SK-N-SH (cell line): ENCODE measurements around the gene TRPV2. TPM values are rescaled to one million over a fixed set of nuclear protein-coding genes. Genes with fewer than 3 reads are reported as not detected.

ENCODE experiments used
- CTCF ChIA-PET: fragments of 300-600, 350-600 bp; formaldehyde crosslinking; extraction: SDS; loops from one replicate; lab custom pipeline; 2021; lab: Yijun Ruan, JAX
- POLR2A ChIA-PET: fragments of 350-600 bp; sonication (Branson Sonifier 250); formaldehyde crosslinking; extraction: SDS; loops from one replicate; lab custom pipeline; 2020; ENCODE audit warnings: antibody characterized with exemption, inconsistent platforms; lab: Yijun Ruan, JAX
- DNase-seq: peaks from one replicate; pipeline ENCODE4 v3.0.0; 2012
- H2AFZ ChIP-seq: fragments of 200-600 bp; sonication (generic); 2 replicates; pipeline ENCODE4 v1.8.1; 2016; ENCODE audit warnings: antibody characterized with exemption, mild to moderate bottlenecking, low read depth
- H3F3A ChIP-seq: fragments of 200-600 bp; sonication (generic); replicated peaks from 2 replicates; pipeline ENCODE3; 2016; ENCODE audit warnings: antibody characterized with exemption, mild to moderate bottlenecking; ENCODE audit not compliant: insufficient read depth
- H3K27ac ChIP-seq, 2 experiments: fragments of 200-500 bp in 1 of 2; fragments of 200-600 bp in 1 of 2; sonication (Bioruptor generic) in 1 of 2; sonication (generic), shearing (Covaris generic) in 1 of 2; 2 replicates each; pipeline versions ENCODE4 v1.5.1 to v1.6.1; 2014 to 2016; ENCODE audit warnings: low read depth in 2 of 2, inconsistent platforms in 1 of 2, low read length in 1 of 2, mild to moderate bottlenecking in 1 of 2, mixed read lengths in 1 of 2
- H3K27me3 ChIP-seq: fragments of 200-600 bp; sonication (generic), shearing (Covaris generic); 2 replicates; pipeline ENCODE4 v1.6.1; 2016; ENCODE audit warnings: mixed run types; ENCODE audit not compliant: insufficient read depth
- H3K36me3 ChIP-seq, 2 experiments: fragments of 200-500 bp in 1 of 2; fragments of 200-600 bp in 1 of 2; sonication (Bioruptor generic) in 1 of 2; sonication (generic) in 1 of 2; replicated peaks in 1 of 2; 2 replicates each; pipeline versions ENCODE3 to v1.5.1; 2014 to 2016; ENCODE audit warnings: low read length in 1 of 2, mild to moderate bottlenecking in 1 of 2; ENCODE audit not compliant: insufficient read depth in 2 of 2, control insufficient read depth in 1 of 2
- H3K4me1 ChIP-seq, 2 experiments: fragments of 200-500 bp in 1 of 2; fragments of 200-600 bp in 1 of 2; sonication (Bioruptor generic) in 1 of 2; sonication (generic), shearing (Covaris generic) in 1 of 2; 2 replicates each; pipeline versions ENCODE4 v1.5.1 to v1.6.1; 2014 to 2016; ENCODE audit warnings: low read depth in 1 of 2, low read length in 1 of 2, mixed run types in 1 of 2; ENCODE audit not compliant: insufficient read depth in 2 of 2, control insufficient read depth in 1 of 2
- H3K4me2 ChIP-seq: fragments of 200-600 bp; sonication (generic), shearing (Covaris generic); 2 replicates; pipeline ENCODE4 v1.6.1; 2017; ENCODE audit warnings: mixed run types
- H3K4me3 ChIP-seq, 2 experiments: fragments of 200-500 bp in 1 of 2; fragments of 200-600 bp in 1 of 2; sonication (Bioruptor generic) in 1 of 2; sonication (generic), shearing (Covaris generic) in 1 of 2; 2 replicates each; pipeline versions ENCODE4 v1.5.1 to v1.8.1; 2014 to 2016; ENCODE audit warnings: low read depth in 2 of 2, inconsistent platforms in 1 of 2, low read length in 1 of 2, mild to moderate bottlenecking in 1 of 2, mixed read lengths in 1 of 2, moderate library complexity in 1 of 2
- H3K79me2 ChIP-seq: fragments of 200-600 bp; sonication (generic); 2 replicates; pipeline ENCODE4 v1.8.1; 2017; ENCODE audit warnings: mild to moderate bottlenecking; ENCODE audit not compliant: insufficient read depth
- H3K9ac ChIP-seq: fragments of 200-600 bp; sonication (generic); 2 replicates; pipeline ENCODE4 v1.6.1; 2017; ENCODE audit warnings: mixed run types
- H3K9me2 ChIP-seq: fragments of 200-600 bp; sonication (generic); 2 replicates; pipeline ENCODE4 v1.6.1; 2017; ENCODE audit warnings: mixed run types
- H3K9me3 ChIP-seq: fragments of 200-600 bp; sonication (generic); 2 replicates; pipeline ENCODE4 v1.6.1; 2017; ENCODE audit warnings: mixed run types, mild to moderate bottlenecking, moderate library complexity
- H4K20me1 ChIP-seq: fragments of 200-600 bp; sonication (generic); 2 replicates; pipeline ENCODE4 v1.6.1; 2017; ENCODE audit warnings: mild to moderate bottlenecking, mixed run types; ENCODE audit not compliant: insufficient read depth
- EP300 ChIP-seq, 2 experiments: IDR thresholded peaks; 2 replicates each; pipeline versions ENCODE4 v1.4.0 to v1.6.1; 2012; ENCODE audit warnings: borderline replicate concordance in 1 of 2, low read depth in 1 of 2, low read length in 1 of 2
- FOXJ3 ChIP-seq: sonication (generic); formaldehyde crosslinking; IDR thresholded peaks from 2 replicates; pipeline ENCODE4 v1.5.1; 2020; ENCODE audit warnings: mild to moderate bottlenecking, missing genetic modification reagents
- MXI1 ChIP-seq: IDR thresholded peaks from 2 replicates; pipeline ENCODE4 v1.6.1; 2012; ENCODE audit warnings: mild to moderate bottlenecking, low read depth, low read length, improper control_type of control experiment
- NFIC ChIP-seq: IDR thresholded peaks from 2 replicates; pipeline ENCODE4 v1.4.0; 2012; ENCODE audit warnings: borderline replicate concordance
- POLR2AphosphoS5 ChIP-seq: IDR thresholded peaks from 2 replicates; pipeline ENCODE4 v1.6.1; 2012; ENCODE audit warnings: low read depth, low read length
- RAD21 ChIP-seq: IDR thresholded peaks from 2 replicates; pipeline ENCODE4 v1.6.1; 2012; ENCODE audit warnings: mild to moderate bottlenecking, low read length
- RCOR1 ChIP-seq: fragments of 150-350 bp; IDR thresholded peaks from 2 replicates; pipeline ENCODE4 v1.6.1; 2017; ENCODE audit warnings: antibody characterized with exemption, low read length
- TCF12 ChIP-seq: IDR thresholded peaks from 2 replicates; pipeline ENCODE4 v1.4.0; 2012
- WGBS: methylation state at CpG from one replicate; pipeline ENCODE4 v1.1.6; 2017; ENCODE audit warnings: low lambda C conversion rate; 5-methylcytosine and 5-hydroxymethylcytosine counted together
- polyA plus RNA-seq, 3 experiments: library from polyadenylated mRNA; depleted of rRNA; stranded (reverse); fragments of >200 nt; gene quantifications; 2 replicates each; pipeline ENCODE4 v1.2.3, GENCODE V29; 2012
- TF ChIP-seq, protein P1 (sequence below): IDR thresholded peaks from 2 replicates; pipeline ENCODE4; 2012
- TF ChIP-seq, protein P2 (sequence below): IDR thresholded peaks from 2 replicates; pipeline ENCODE4 v1.4.0; 2012; ENCODE audit warnings: low read depth
- TF ChIP-seq, protein P3 (sequence below): fragments of 150-350 bp; IDR thresholded peaks from 2 replicates; pipeline ENCODE4 v1.6.1; 2017; ENCODE audit warnings: antibody characterized with exemption, low read length, low read depth, borderline replicate concordance

The TRPV2 gene
- polyA plus RNA-seq, 1 of the 3 experiments (the other 2 are of a cell fraction): 11.0 TPM

DNA sequence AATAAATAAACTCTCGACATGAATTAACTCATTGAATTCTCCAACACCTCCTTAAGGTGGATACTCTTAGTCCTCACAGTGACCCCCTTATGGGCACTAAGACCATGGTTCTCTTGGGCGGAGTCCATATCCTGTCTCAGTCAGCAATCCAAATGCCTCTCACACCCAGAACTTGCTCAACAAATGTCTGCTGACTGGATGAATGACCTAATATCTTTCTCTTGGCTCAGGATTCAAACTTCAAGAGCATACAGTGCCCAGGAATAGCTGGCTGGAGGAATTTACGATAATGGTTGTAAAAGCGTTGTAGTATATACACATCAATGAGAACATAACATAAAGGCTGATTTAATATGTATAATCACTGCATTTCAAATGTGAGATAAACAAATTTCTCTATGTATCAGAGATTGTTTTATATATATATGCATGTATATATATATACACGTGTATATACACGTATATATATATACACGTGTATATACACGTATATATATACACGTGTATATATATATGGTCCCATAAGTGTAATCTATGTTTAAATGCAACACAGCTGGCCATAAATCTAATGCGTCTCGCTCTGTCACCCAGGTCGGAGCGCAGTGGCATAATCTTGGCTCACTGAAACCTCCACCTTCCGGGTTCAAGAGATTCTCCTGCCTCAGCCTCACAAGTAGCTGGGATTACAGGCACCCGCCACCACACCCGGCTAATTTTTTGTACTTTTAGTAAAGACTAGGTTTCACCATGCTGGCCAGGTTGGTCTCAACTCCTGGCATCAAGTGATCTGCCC lies 41.0 kb upstream of the TRPV2 start (continued):
- TF ChIP-seq RCOR1: no peak
- TF ChIP-seq FOXJ3 (CRISPR knock-in tag): no peak
- TF ChIP-seq MXI1: no peak
- no peak for TF ChIP-seq POLR2AphosphoS5
- TF ChIP-seq, protein P1, sequence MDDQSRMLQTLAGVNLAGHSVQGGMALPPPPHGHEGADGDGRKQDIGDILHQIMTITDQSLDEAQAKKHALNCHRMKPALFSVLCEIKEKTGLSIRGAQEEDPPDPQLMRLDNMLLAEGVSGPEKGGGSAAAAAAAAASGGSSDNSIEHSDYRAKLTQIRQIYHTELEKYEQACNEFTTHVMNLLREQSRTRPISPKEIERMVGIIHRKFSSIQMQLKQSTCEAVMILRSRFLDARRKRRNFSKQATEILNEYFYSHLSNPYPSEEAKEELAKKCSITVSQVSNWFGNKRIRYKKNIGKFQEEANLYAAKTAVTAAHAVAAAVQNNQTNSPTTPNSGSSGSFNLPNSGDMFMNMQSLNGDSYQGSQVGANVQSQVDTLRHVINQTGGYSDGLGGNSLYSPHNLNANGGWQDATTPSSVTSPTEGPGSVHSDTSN: no peak

DNA sequence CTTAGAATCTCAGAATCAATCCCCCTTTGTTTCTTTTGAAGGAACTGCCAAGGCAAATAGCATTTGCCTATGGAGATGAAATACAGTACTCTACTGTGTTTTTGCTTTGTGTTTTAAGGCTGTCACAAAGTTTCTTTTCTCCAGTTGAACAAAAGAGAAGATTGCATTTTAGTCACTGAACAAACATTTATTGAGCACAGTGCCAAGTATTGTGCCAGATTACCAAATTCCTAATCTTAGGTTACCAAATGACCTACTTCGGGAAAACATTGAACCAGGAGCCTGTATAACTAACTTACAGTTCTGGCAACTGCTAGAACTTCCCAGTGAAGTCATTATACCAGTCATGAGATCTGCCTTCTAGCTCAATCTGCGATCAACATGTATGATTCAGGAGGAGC lies 37.4 kb upstream of the TRPV2 start:
- peak overlapping the region in 1 of 2 experiments; percentile 75; a peak in 2 of 4 replicates for H3K27ac ChIP-seq
- H2AFZ ChIP-seq: 0 out of 2 replicates have a peak overlapping the region, but pooled peaks have one; percentile 46

DNA sequence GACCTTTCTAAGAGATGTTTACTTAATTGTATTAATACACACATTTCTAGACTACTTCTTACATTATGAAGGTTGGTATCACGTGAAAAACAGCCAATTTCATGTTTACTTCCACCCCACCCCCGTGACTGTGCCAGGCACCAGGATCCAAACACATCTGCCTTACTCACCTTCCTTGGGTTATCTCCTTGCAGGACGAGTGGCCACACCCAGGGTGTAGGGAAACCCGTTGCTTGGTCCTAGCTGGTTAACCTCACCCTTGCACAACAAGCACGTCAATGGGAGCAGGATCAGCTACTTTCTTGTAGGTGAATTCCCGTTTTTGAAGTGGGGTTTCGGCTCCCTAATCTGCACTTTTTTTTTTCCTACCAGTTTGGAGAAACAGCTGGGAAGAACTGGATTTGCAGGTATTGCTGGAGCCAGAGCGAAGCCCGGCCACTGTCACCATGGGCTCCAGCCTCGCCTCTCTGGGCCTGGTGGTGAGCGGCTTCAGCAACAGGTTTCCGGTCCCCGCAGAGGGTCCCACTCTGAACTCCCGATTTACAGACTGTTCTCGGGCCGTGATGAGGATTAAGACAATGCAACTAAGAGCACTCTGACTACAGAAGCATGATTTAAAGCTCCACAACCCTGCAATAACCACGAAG lies 36.6 kb upstream of the TRPV2 start:
- Histone ChIP-seq H3K9ac (no peak overlapping the region), H3K4me1 (peaks cover 4 to 14% of the 10 kb centered on the region in 2 experiments; a peak in 2 of 4 replicates), H2AFZ (no peak overlapping the region), H3F3A (peaks cover 30% of the 10 kb centered on the region), H3K27me3 (no peaks in the 10 kb centered on the region), H3K79me2 (peaks cover 28% of the 10 kb centered on the region), H3K27ac (peak overlapping the region in 1 of 2 experiments; percentile 75; a peak in 2 of 4 replicates), H3K9me2 (no peaks in the 10 kb centered on the region), H3K36me3 (peaks cover 10 to 22% of the 10 kb centered on the region in 2 experiments), H3K4me3 (no peak overlapping the region), H3K4me2 (no peak overlapping the region), H3K9me3 (no peaks in the 10 kb centered on the region), H4K20me1 (peaks cover 26% of the 10 kb centered on the region)
- ChIA-PET CTCF (interaction anchor here (1.1 to 1.2 kb wide), 3 partner anchors 15 to 143 kb away, joined by 3 to 5 read pairs (median 4); no protein-coding TSS in a partner anchor), POLR2A (no interaction called here)
- 87% methylated on average over 17 of the region's 17 CpGs for WGBS
- TF ChIP-seq POLR2AphosphoS5 (no peak), RAD21 (no peak)
- no peak for DNase-seq

More for the DNA sequence above, 37.4 kb upstream of the TRPV2 start:
- Histone ChIP-seq H3K9ac (no peak overlapping the region), H3K4me2 (no peak overlapping the region), H3K79me2 (peaks cover 20% of the 10 kb centered on the region), H3F3A (peaks cover 22% of the 10 kb centered on the region), H3K4me3 (no peak overlapping the region), H3K36me3 (peaks cover 5 to 14% of the 10 kb centered on the region in 2 experiments), H3K9me2 (no peaks in the 10 kb centered on the region), H3K4me1 (peaks cover 4 to 10% of the 10 kb centered on the region in 2 experiments; a peak in 2 of 4 replicates), H4K20me1 (peaks cover 18% of the 10 kb centered on the region), H3K9me3 (no peaks in the 10 kb centered on the region), H3K27me3 (no peaks in the 10 kb centered on the region)
- DNase-seq: no peak
- 48% methylated on average over 2 of the region's 2 CpGs for WGBS
- ChIA-PET CTCF (interaction anchor here (1.1 to 6.2 kb wide), 4 partner anchors 14 to 144 kb away, joined by 3 to 56 read pairs (median 4); no protein-coding TSS in a partner anchor), POLR2A (no interaction called here)
- TF ChIP-seq, protein P2, sequence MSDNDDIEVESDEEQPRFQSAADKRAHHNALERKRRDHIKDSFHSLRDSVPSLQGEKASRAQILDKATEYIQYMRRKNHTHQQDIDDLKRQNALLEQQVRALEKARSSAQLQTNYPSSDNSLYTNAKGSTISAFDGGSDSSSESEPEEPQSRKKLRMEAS: no peak
- TF ChIP-seq TCF12 (peak; percentile 50; the same call in 1 of the 2 replicates), EP300 (IDR thresholded peaks at IDR 0.05; ENCODE audit: borderline replicate concordance in 1 of 2, low read depth in 1 of 2, low read length in 1 of 2) (peak in 1 of 2 experiments; percentile 44; a peak in 1 of 4 replicates), NFIC (peak; percentile 20; the same call in 1 of the 2 replicates)
- TF ChIP-seq, protein P3, sequence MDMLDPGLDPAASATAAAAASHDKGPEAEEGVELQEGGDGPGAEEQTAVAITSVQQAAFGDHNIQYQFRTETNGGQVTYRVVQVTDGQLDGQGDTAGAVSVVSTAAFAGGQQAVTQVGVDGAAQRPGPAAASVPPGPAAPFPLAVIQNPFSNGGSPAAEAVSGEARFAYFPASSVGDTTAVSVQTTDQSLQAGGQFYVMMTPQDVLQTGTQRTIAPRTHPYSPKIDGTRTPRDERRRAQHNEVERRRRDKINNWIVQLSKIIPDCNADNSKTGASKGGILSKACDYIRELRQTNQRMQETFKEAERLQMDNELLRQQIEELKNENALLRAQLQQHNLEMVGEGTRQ: no peak
